ENCODE measurements around the gene HACD3.

- TF ChIP-seq CTCF (IDR thresholded peaks at IDR 0.05): no peak
- no peak for TF ChIP-seq POLR2A (IDR thresholded peaks at IDR 0.05; ENCODE audit: low read depth)
- no peak for TF ChIP-seq POLR2AphosphoS5 (IDR thresholded peaks at IDR 0.05)
- no peak for TF ChIP-seq EP300 (IDR thresholded peaks at IDR 0.05)
Observed at GRCh38 chr15:65551183-65551582, 20.9 kb downstream of the HACD3 start.
